ENCODE results near the gene NCOA3.

DNA sequence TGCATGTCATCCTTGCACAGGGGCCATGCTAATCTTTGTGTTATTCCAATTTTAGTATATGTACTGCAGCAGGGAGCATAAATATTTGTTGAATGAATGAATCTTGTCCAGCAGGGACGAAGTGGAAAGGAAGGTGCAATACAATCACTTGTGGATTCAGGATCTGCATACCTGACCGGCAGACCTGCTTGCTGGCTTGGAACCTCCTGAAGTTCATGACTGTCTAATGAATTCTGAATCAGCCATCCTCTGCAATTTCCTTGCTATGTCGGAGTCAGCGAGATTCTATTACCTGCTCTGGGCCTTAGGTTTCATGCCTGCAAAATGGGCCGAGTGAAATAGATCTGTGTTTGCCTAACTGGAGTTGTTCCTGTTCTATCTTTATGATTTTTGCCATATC, 17.4 kb upstream of the NCOA3 start:
- TF ChIP-seq YY1 (IDR thresholded peaks at IDR 0.05; ENCODE audit: low read depth) (no peak), RAD21 (IDR thresholded peaks at IDR 0.05; ENCODE audit: low read depth) (no peak), TAF1 (IDR thresholded peaks at IDR 0.05; ENCODE audit: low read depth) (no peak)
- TF ChIP-seq, protein P1, sequence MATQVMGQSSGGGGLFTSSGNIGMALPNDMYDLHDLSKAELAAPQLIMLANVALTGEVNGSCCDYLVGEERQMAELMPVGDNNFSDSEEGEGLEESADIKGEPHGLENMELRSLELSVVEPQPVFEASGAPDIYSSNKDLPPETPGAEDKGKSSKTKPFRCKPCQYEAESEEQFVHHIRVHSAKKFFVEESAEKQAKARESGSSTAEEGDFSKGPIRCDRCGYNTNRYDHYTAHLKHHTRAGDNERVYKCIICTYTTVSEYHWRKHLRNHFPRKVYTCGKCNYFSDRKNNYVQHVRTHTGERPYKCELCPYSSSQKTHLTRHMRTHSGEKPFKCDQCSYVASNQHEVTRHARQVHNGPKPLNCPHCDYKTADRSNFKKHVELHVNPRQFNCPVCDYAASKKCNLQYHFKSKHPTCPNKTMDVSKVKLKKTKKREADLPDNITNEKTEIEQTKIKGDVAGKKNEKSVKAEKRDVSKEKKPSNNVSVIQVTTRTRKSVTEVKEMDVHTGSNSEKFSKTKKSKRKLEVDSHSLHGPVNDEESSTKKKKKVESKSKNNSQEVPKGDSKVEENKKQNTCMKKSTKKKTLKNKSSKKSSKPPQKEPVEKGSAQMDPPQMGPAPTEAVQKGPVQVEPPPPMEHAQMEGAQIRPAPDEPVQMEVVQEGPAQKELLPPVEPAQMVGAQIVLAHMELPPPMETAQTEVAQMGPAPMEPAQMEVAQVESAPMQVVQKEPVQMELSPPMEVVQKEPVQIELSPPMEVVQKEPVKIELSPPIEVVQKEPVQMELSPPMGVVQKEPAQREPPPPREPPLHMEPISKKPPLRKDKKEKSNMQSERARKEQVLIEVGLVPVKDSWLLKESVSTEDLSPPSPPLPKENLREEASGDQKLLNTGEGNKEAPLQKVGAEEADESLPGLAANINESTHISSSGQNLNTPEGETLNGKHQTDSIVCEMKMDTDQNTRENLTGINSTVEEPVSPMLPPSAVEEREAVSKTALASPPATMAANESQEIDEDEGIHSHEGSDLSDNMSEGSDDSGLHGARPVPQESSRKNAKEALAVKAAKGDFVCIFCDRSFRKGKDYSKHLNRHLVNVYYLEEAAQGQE (IDR thresholded peaks at IDR 0.05; ENCODE audit: low read depth): no peak
- TF ChIP-seq, protein P2, sequence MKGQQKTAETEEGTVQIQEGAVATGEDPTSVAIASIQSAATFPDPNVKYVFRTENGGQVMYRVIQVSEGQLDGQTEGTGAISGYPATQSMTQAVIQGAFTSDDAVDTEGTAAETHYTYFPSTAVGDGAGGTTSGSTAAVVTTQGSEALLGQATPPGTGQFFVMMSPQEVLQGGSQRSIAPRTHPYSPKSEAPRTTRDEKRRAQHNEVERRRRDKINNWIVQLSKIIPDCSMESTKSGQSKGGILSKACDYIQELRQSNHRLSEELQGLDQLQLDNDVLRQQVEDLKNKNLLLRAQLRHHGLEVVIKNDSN (IDR thresholded peaks at IDR 0.05): no peak

Data from Ishikawa (cell line).